ENCODE measurements around the gene PTPRG. TPM values are rescaled to one million over a fixed set of nuclear protein-coding genes. Genes with fewer than 3 reads are reported as not detected.

PTPRG gene
- polyA plus RNA-seq, 1 donor (not counting 4 experiments of a cell fraction or from before 2014, with no cell fraction given), result 12.1 TPM

DNA sequence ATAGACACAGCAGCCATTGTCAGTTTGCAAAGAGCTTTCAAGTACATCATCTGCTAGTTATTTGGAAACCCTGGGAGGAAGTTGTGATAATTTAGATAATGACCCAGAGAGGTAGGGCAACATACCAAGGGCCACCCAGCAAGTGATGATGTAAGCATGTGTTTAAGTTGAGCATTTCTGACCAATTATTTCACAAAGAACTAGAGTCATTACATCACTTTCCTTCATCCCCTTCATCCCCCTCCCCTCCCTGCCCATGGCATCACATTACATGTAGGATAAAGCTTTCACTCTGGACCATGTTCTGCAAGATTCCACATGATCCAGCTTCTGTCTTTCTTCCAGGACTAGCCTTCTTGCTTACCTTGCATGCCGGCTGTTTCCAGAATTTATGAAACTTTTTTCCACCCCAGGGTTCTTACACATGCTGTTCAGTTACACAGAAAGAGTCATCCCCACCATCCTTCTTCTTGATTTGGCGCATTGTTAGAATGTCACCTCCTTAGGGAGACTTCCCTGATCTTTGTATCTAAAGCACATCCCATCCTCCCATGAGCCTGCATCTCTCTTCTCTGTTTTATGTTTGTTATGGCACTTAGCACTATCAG, 71.3 kb downstream of the PTPRG start:
- H4K20me1 ChIP-seq (ENCODE audit: control insufficient read depth, extremely low read depth, insufficient read depth, low read length), result no peaks in the 10 kb centered on the region
- TF ChIP-seq, protein P1, sequence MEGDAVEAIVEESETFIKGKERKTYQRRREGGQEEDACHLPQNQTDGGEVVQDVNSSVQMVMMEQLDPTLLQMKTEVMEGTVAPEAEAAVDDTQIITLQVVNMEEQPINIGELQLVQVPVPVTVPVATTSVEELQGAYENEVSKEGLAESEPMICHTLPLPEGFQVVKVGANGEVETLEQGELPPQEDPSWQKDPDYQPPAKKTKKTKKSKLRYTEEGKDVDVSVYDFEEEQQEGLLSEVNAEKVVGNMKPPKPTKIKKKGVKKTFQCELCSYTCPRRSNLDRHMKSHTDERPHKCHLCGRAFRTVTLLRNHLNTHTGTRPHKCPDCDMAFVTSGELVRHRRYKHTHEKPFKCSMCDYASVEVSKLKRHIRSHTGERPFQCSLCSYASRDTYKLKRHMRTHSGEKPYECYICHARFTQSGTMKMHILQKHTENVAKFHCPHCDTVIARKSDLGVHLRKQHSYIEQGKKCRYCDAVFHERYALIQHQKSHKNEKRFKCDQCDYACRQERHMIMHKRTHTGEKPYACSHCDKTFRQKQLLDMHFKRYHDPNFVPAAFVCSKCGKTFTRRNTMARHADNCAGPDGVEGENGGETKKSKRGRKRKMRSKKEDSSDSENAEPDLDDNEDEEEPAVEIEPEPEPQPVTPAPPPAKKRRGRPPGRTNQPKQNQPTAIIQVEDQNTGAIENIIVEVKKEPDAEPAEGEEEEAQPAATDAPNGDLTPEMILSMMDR (optimal IDR thresholded peaks at IDR 0.05 in 1 of 3, IDR thresholded peaks at IDR 0.05 in 1 of 3, conservative IDR thresholded peaks at IDR 0.05 in 1 of 3; ENCODE audit: extremely low read depth in 1 of 3, insufficient read depth in 2 of 3, low read length in 3 of 3), result no peak
- no peak for TF ChIP-seq EZH2 (IDR thresholded peaks at IDR 0.05; ENCODE audit: low read length)
- dilution Hi-C loops (cut with MboI; ENCODE audit: extremely low pct_ligation_motif_present, low sequenced_read_pairs), result no loop called here
- H3K9me3 ChIP-seq (ENCODE audit: control insufficient read depth, low read depth, low read length), result no peaks in the 10 kb centered on the region
- no peaks in the 10 kb centered on the region for H3K36me3 ChIP-seq (ENCODE audit: control insufficient read depth in 2 of 2, extremely low read depth in 1 of 2, insufficient read depth in 2 of 2, low read length in 2 of 2)
- H3K27ac ChIP-seq (ENCODE audit: control insufficient read depth, insufficient read depth, low read length), result no peak overlapping the region
- no peaks in the 10 kb centered on the region for H3K27me3 ChIP-seq (ENCODE audit: control insufficient read depth, extremely low read depth, insufficient read depth, low read length)
- H3K4me3 ChIP-seq (ENCODE audit: control insufficient read depth in 2 of 3, extremely low read depth in 1 of 3, insufficient read depth in 2 of 3, low read depth in 1 of 3, low read length in 3 of 3), result no peak overlapping the region
- H3K4me1 ChIP-seq (ENCODE audit: control insufficient read depth, extremely low read depth, insufficient read depth, low read length), result peaks cover 13% of the 10 kb centered on the region
- peaks cover 15% of the 10 kb centered on the region for H3K79me2 ChIP-seq (ENCODE audit: control insufficient read depth, insufficient read depth, low read length)
- no peaks in the 10 kb centered on the region for H3K9me1 ChIP-seq (ENCODE audit: control insufficient read depth, extremely low read depth, insufficient read depth, low read length)
- DNase-seq (ENCODE audit: low read depth, low spot score) (no peak), FAIRE-seq (peak; percentile 17)
- H2AFZ ChIP-seq (ENCODE audit: control insufficient read depth, low read length), result no peak overlapping the region
- H3K9ac ChIP-seq (ENCODE audit: control insufficient read depth, extremely low read depth, insufficient read depth, low read length), result no peak overlapping the region
- no peak overlapping the region for H3K4me2 ChIP-seq (ENCODE audit: control insufficient read depth, extremely low read depth, insufficient read depth, low read depth, low read length)

DNA sequence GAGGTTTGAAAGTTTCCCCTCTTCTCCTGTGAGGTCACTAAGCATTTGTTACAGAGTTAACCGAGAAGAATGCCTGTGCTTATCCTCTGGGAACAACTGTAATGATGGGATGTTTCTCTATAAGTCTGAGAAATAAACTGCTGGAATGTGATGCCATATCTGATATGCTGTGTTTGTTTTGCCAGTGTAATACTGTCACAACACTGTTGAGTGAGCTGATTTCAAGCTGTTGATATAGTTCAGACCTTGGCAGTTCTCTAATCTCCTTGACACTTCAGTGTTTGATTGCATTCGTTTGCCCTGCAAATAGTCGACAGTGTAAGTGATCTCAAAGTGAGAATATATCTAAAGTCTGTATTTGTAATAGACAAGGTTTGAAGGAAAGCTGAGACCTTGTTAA, 73.3 kb downstream of the PTPRG start:
- Histone ChIP-seq H3K9me3 (ENCODE audit: control insufficient read depth, low read depth, low read length) (no peaks in the 10 kb centered on the region), H3K79me2 (ENCODE audit: control insufficient read depth, insufficient read depth, low read length) (peaks cover 19% of the 10 kb centered on the region), H3K36me3 (ENCODE audit: control insufficient read depth in 2 of 2, extremely low read depth in 1 of 2, insufficient read depth in 2 of 2, low read length in 2 of 2) (no peaks in the 10 kb centered on the region), H3K4me3 (ENCODE audit: control insufficient read depth in 2 of 3, extremely low read depth in 1 of 3, insufficient read depth in 2 of 3, low read depth in 1 of 3, low read length in 3 of 3) (no peak overlapping the region), H4K20me1 (ENCODE audit: control insufficient read depth, extremely low read depth, insufficient read depth, low read length) (no peaks in the 10 kb centered on the region), H2AFZ (ENCODE audit: control insufficient read depth, low read length) (no peak overlapping the region), H3K9me1 (ENCODE audit: control insufficient read depth, extremely low read depth, insufficient read depth, low read length) (no peaks in the 10 kb centered on the region), H3K4me1 (ENCODE audit: control insufficient read depth, extremely low read depth, insufficient read depth, low read length) (peaks cover 5% of the 10 kb centered on the region), H3K9ac (ENCODE audit: control insufficient read depth, extremely low read depth, insufficient read depth, low read length) (no peak overlapping the region), H3K27me3 (ENCODE audit: control insufficient read depth, extremely low read depth, insufficient read depth, low read length) (no peaks in the 10 kb centered on the region), H3K27ac (ENCODE audit: control insufficient read depth, insufficient read depth, low read length) (no peak overlapping the region), H3K4me2 (ENCODE audit: control insufficient read depth, extremely low read depth, insufficient read depth, low read depth, low read length) (no peak overlapping the region)
- FAIRE-seq (peak; percentile 41), DNase-seq (ENCODE audit: low read depth, low spot score) (no peak)
- no peak for TF ChIP-seq EZH2 (IDR thresholded peaks at IDR 0.05; ENCODE audit: low read length)
- TF ChIP-seq, protein P1 (optimal IDR thresholded peaks at IDR 0.05 in 1 of 3, IDR thresholded peaks at IDR 0.05 in 1 of 3, conservative IDR thresholded peaks at IDR 0.05 in 1 of 3; ENCODE audit: extremely low read depth in 1 of 3, insufficient read depth in 2 of 3, low read length in 3 of 3), result no peak
- dilution Hi-C loops (cut with MboI; ENCODE audit: extremely low pct_ligation_motif_present, low sequenced_read_pairs), result no loop called here

Measured in keratinocyte (primary cell).